Ishikawa (cell line): ENCODE measurements around the gene ROGDI.

Experiments
- CEBPB ChIP-seq: IDR thresholded peaks from 2 replicates; pipeline ENCODE4 v1.6.1; 2012
- CREB1 ChIP-seq: IDR thresholded peaks from 2 replicates; pipeline ENCODE4 v1.6.1; 2012; ENCODE audit warnings: low read depth
- EGR1 ChIP-seq: IDR thresholded peaks from 2 replicates; pipeline ENCODE4 v1.6.1; 2012
- EP300 ChIP-seq: IDR thresholded peaks from 2 replicates; pipeline ENCODE4 v1.6.1; 2012; ENCODE audit warnings: borderline replicate concordance
- FOXM1 ChIP-seq: IDR thresholded peaks from 2 replicates; pipeline ENCODE4 v1.6.1; 2012; ENCODE audit warnings: low read depth, borderline replicate concordance
- NFIC ChIP-seq: IDR thresholded peaks from 2 replicates; pipeline ENCODE4 v1.6.1; 2012
- RAD21 ChIP-seq: IDR thresholded peaks from 2 replicates; pipeline ENCODE4 v1.6.1; 2012; ENCODE audit warnings: low read depth
- TAF1 ChIP-seq: IDR thresholded peaks from 2 replicates; pipeline ENCODE4 v1.6.1; 2012; ENCODE audit warnings: low read depth, mild to moderate bottlenecking
- TCF12 ChIP-seq: IDR thresholded peaks from 2 replicates; pipeline ENCODE4 v1.6.1; 2012; ENCODE audit warnings: low read depth
- TEAD4 ChIP-seq: IDR thresholded peaks from 2 replicates; pipeline ENCODE4 v1.6.1; 2012
- YY1 ChIP-seq: IDR thresholded peaks from 2 replicates; pipeline ENCODE4 v1.6.1; 2012; ENCODE audit warnings: low read depth
- ZBTB7A ChIP-seq: IDR thresholded peaks from 2 replicates; pipeline ENCODE4 v1.6.1; 2012; ENCODE audit warnings: low read depth
- TF ChIP-seq, protein P1 (sequence below): IDR thresholded peaks from 2 replicates; pipeline ENCODE4 v1.6.1; 2012
- TF ChIP-seq, protein P2 (sequence below): IDR thresholded peaks from 2 replicates; pipeline ENCODE4 v1.6.1; 2012
- TF ChIP-seq, protein P3 (sequence below): IDR thresholded peaks from 2 replicates; pipeline ENCODE4 v1.6.1; 2012; ENCODE audit warnings: low read depth, mild to moderate bottlenecking

The ROGDI gene

DNA sequence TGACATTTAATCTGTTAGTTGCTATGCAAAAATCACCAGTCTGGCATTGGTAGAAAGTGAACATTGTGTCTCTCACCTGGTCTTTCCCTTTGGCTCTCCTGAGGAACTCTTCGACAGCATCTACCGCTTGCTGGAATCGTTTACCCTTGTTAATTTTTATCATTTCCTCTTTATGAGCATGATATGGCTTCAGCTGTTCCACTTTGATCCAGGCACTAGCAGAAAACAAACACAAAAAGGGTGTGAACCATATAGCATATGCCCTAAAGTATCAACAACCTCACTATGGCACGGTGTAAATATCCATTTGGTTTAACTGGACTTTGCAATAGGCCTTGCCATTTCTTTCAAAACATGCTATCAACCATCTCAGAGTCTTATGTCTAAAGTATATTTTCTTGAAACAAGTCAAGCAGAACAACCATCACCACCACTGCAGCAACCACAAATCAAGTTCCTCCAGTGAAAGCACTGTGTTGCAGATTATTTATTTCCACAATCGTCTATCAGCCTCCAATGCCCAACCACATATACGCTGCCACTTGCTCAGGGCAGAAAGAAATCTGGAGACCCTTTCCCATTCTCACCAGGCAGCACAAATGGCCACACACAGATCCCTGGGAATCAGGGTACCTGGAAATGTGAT is 30.4 kb upstream of the ROGDI start:
- TF ChIP-seq, protein P1, sequence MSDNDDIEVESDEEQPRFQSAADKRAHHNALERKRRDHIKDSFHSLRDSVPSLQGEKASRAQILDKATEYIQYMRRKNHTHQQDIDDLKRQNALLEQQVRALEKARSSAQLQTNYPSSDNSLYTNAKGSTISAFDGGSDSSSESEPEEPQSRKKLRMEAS = no peak
- no peak for TF ChIP-seq FOXM1
- no peak for TF ChIP-seq CEBPB
- TF ChIP-seq TAF1 = no peak
- TF ChIP-seq RAD21 = no peak

DNA sequence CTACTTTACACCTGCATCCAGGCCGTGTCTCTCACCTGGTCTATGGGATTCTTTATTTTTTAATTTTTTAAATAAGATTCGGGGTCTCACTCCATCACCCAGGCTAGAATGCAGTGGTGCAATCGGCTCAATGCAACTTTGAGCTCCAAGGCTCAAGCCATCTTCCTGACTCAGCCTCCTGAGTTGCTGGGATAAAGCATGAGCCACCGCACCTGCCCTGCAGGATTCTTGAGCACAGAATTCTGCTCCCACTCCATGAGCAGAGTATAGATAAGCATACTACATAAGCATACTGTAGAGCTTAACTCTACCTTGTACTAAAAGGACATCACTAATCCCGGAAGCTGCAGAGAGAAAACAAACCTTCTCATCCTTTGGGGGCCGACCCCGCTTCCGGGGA is 29.2 kb upstream of the ROGDI start:
- no peak for TF ChIP-seq TEAD4
- TF ChIP-seq, protein P2, sequence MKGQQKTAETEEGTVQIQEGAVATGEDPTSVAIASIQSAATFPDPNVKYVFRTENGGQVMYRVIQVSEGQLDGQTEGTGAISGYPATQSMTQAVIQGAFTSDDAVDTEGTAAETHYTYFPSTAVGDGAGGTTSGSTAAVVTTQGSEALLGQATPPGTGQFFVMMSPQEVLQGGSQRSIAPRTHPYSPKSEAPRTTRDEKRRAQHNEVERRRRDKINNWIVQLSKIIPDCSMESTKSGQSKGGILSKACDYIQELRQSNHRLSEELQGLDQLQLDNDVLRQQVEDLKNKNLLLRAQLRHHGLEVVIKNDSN = no peak
- no peak for TF ChIP-seq CEBPB
- no peak for TF ChIP-seq EGR1
- TF ChIP-seq, protein P3, sequence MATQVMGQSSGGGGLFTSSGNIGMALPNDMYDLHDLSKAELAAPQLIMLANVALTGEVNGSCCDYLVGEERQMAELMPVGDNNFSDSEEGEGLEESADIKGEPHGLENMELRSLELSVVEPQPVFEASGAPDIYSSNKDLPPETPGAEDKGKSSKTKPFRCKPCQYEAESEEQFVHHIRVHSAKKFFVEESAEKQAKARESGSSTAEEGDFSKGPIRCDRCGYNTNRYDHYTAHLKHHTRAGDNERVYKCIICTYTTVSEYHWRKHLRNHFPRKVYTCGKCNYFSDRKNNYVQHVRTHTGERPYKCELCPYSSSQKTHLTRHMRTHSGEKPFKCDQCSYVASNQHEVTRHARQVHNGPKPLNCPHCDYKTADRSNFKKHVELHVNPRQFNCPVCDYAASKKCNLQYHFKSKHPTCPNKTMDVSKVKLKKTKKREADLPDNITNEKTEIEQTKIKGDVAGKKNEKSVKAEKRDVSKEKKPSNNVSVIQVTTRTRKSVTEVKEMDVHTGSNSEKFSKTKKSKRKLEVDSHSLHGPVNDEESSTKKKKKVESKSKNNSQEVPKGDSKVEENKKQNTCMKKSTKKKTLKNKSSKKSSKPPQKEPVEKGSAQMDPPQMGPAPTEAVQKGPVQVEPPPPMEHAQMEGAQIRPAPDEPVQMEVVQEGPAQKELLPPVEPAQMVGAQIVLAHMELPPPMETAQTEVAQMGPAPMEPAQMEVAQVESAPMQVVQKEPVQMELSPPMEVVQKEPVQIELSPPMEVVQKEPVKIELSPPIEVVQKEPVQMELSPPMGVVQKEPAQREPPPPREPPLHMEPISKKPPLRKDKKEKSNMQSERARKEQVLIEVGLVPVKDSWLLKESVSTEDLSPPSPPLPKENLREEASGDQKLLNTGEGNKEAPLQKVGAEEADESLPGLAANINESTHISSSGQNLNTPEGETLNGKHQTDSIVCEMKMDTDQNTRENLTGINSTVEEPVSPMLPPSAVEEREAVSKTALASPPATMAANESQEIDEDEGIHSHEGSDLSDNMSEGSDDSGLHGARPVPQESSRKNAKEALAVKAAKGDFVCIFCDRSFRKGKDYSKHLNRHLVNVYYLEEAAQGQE = no peak
- TF ChIP-seq FOXM1 = no peak
- TF ChIP-seq, protein P1 = no peak
- no peak for TF ChIP-seq YY1
- TF ChIP-seq ZBTB7A = no peak
- TF ChIP-seq EP300 = no peak
- no peak for TF ChIP-seq TCF12
- TF ChIP-seq CREB1 = no peak
- TF ChIP-seq RAD21 = no peak
- TF ChIP-seq NFIC = no peak
- TF ChIP-seq TAF1 = no peak

DNA sequence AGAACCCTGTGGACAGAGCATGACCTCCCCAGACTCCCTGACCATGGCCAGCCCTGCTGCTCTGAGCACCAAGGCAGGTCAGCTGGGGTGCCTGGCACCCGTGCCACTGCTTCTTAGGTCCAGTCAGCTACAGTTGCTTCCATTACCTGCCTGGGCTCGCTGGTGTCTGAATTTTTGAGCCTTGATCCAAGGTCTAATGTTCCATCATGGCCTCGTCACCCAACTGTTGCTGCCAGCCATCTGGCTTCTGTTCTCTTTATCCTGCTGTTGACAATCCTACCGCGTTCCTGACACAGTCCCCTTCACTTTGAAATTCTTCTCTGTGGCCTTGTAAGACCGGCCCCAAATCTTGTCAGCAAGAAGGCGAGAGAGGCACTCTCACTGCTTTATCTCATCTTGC is 28.0 kb upstream of the ROGDI start:
- TF ChIP-seq CREB1 (no peak), ZBTB7A (no peak), EGR1 (no peak), TEAD4 (no peak), FOXM1 (no peak), EP300 (no peak), TAF1 (no peak), TCF12 (no peak), CEBPB (no peak)
- TF ChIP-seq, protein P2 = no peak
- TF ChIP-seq, protein P3 = no peak

DNA sequence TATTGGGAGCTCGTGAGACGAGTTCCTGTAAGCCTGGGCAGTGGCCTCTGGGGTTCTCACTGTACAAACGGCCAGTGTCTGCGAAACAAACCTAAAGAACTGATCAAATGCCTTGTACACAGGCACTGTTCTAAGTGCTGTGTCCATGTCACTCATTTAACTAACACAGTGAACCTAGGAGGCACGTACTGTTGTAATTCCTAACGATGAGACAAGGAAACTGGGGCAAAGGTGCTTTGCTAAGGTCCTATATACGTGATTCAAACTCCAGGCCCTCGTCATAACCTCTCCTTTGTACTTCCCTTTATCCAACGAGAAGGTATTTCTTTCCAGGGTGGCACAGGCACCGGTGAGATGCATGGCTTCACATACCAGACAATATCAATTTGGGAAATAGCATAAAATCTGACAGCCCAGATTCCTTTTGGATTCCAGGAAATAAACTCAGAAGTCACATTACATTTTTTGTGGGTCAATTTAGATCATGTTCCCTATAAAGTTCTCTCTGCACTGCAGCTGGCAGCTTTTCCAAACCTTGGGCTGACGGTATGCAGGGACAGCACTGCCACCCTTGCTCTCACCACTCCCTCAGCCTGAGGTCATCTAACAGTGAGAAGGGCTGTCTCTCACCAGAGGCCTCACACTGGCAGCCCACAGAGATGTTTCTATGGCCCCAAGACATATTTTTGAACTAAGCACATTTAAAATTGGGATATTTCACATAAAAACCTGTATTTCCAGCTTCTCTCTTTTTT is 26.3 kb upstream of the ROGDI start:
- TF ChIP-seq CREB1 (no peak), TCF12 (no peak), TAF1 (no peak), YY1 (no peak), CEBPB (no peak), RAD21 (no peak), TEAD4 (no peak), EP300 (no peak), ZBTB7A (no peak), NFIC (no peak), FOXM1 (no peak), EGR1 (no peak)
- TF ChIP-seq, protein P3 = no peak
- TF ChIP-seq, protein P2 = no peak
- TF ChIP-seq, protein P1 = no peak
